ENCODE data around the gene WDFY4.

GRCh38 chr10:48856855-48857254, 172.2 kb downstream of the WDFY4 start:
- TF ChIP-seq EZH2 (IDR thresholded peaks at IDR 0.05; ENCODE audit: low read depth), result no peak
- TF ChIP-seq CTCF (conservative IDR thresholded peaks at IDR 0.05), result no peak

Measured in PC-9 (cell line).